B cell (primary cell): ENCODE results near the gene IGF1R.

ENCODE experiments used
- EZH2 ChIP-seq: IDR thresholded peaks from 2 replicates; pipeline ENCODE4 v1.6.1; 2012; ENCODE audit warnings: borderline replicate concordance, low read depth, mild to moderate bottlenecking, moderate library complexity, low read length; ENCODE audit not compliant: insufficient read depth, poor library complexity, severe bottlenecking
- TF ChIP-seq, protein P1 (sequence below): fragments of 200-600 bp; IDR thresholded peaks from one replicate; pipeline ENCODE4 v1.8.0; 2022; ENCODE audit warnings: antibody characterized with exemption, mild to moderate bottlenecking

DNA sequence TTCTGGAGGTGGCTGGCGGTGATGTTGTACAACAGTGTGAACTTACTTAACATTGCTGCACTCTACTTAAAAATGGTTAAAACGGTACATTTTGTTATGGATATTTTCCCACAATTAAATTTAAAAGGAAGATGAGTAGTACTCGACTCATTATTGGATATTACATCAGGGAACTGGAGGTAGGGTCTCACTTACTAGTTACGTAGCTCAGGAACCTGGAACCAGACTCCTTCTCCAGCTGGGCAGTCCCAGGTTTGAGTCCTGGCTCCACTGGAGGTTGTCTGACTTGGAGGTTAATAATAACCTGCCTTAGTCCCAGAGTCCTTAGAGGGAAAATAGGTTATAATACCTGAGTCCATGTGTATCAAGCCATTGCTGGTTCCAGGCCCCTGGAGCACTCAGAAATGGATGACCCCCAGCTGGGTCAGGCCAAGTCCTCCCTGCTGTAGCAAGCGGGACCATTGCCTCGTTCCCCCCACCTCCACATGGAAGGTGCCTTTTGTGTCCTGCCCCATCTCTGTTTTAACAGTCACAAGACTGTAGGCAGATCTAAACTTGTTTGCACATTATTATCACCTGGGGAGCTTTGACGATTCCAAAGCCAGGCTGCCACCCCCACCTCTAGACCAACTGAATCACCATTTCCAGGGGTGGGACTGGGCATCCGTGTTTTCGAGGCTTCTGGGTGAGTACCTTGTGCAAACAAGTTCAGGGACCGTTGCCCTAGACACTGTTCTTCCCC, 126.6 kb downstream of the IGF1R start:
- TF ChIP-seq, protein P1, sequence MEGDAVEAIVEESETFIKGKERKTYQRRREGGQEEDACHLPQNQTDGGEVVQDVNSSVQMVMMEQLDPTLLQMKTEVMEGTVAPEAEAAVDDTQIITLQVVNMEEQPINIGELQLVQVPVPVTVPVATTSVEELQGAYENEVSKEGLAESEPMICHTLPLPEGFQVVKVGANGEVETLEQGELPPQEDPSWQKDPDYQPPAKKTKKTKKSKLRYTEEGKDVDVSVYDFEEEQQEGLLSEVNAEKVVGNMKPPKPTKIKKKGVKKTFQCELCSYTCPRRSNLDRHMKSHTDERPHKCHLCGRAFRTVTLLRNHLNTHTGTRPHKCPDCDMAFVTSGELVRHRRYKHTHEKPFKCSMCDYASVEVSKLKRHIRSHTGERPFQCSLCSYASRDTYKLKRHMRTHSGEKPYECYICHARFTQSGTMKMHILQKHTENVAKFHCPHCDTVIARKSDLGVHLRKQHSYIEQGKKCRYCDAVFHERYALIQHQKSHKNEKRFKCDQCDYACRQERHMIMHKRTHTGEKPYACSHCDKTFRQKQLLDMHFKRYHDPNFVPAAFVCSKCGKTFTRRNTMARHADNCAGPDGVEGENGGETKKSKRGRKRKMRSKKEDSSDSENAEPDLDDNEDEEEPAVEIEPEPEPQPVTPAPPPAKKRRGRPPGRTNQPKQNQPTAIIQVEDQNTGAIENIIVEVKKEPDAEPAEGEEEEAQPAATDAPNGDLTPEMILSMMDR = no peak
- TF ChIP-seq EZH2 = no peak
